ENCODE data around the gene TBC1D20.

GRCh38 chr20:388034-388994 is 74.0 kb downstream of the TBC1D20 start:
- TF ChIP-seq CTCF (IDR thresholded peaks at IDR 0.05), result no peak
- no peak for TF ChIP-seq POLR2A (IDR thresholded peaks at IDR 0.05)

Data from vagina (tissue), 2 donors.